HEK293 (cell line): ENCODE measurements around the gene SFTPD.

Source experiments
- CTCF ChIA-PET: fragments of 350-600 bp; formaldehyde crosslinking; extraction: SDS; loops from one replicate; lab custom pipeline; 2021; ENCODE audit warnings: antibody characterized with exemption; lab: Yijun Ruan, JAX
- POLR2A ChIA-PET: fragments of 300-600 bp; formaldehyde crosslinking; extraction: SDS; loops from one replicate; lab custom pipeline; 2020; ENCODE audit warnings: antibody characterized with exemption, inconsistent platforms; lab: Yijun Ruan, JAX
- H3K27ac ChIP-seq: fragments of 200-500 bp; sonication (Bioruptor generic); 2 replicates; pipeline ENCODE4 v1.5.1; 2014; ENCODE audit warnings: low read depth, low read length, control low read depth, inconsistent platforms; ENCODE audit errors: extremely low read depth
- H3K36me3 ChIP-seq, 2 experiments: fragments of 200-500 bp in 1 of 2; sonication (Bioruptor generic) in 1 of 2; 1 replicate in 1 of 2; 2 replicates in 1 of 2; pipeline ENCODE4 v1.5.1; 2014 to 2017; ENCODE audit warnings: inconsistent platforms in 2 of 2, low read length in 2 of 2; ENCODE audit not compliant: control insufficient read depth in 2 of 2, insufficient read depth in 1 of 2
- H3K4me1 ChIP-seq: fragments of 200-500 bp; sonication (Bioruptor generic); 2 replicates; pipeline ENCODE4 v1.5.1; 2014; ENCODE audit warnings: mild to moderate bottlenecking, low read length, inconsistent platforms; ENCODE audit not compliant: control insufficient read depth, insufficient read depth
- H3K4me3 ChIP-seq: 2 replicates; pipeline ENCODE4 v1.5.1; 2011; ENCODE audit warnings: low read depth, mild to moderate bottlenecking, control low read depth, low read length, moderate library complexity
- H3K9me3 ChIP-seq: fragments of 200-500 bp; sonication (Bioruptor generic); 2 replicates; pipeline ENCODE4 v1.5.1; 2014; ENCODE audit warnings: low read depth, low read length, inconsistent platforms; ENCODE audit not compliant: control insufficient read depth, insufficient read depth
- HOXA7 ChIP-seq: sonication (generic); formaldehyde crosslinking; IDR thresholded peaks from 2 replicates; pipeline ENCODE4 v1.8.1; 2022; ENCODE audit warnings: missing genetic modification reagents, borderline replicate concordance
- KLF10 ChIP-seq: fragments of 450-650 bp; IDR thresholded peaks from 2 replicates; pipeline ENCODE4 v1.5.1; 2018; ENCODE audit warnings: missing biosample characterization, mild to moderate bottlenecking, missing genetic modification characterization
- KLF7 ChIP-seq: fragments of 450-650 bp; formaldehyde crosslinking; IDR thresholded peaks from 2 replicates; pipeline ENCODE4 v1.5.1; 2016; ENCODE audit warnings: missing biosample characterization, missing genetic modification characterization, borderline replicate concordance
- PRDM1 ChIP-seq: fragments of 450-650 bp; formaldehyde crosslinking; IDR thresholded peaks from 2 replicates; pipeline ENCODE4; 2016; ENCODE audit warnings: missing biosample characterization, missing genetic modification characterization
- SCRT2 ChIP-seq: fragments of 450-650 bp; formaldehyde crosslinking; IDR thresholded peaks from 2 replicates; pipeline ENCODE4 v1.5.1; 2016; ENCODE audit warnings: missing biosample characterization, missing genetic modification characterization
- YY1 ChIP-seq: fragments of 450-650 bp; formaldehyde crosslinking; IDR thresholded peaks from 2 replicates; pipeline ENCODE4 v1.5.1; 2018; ENCODE audit warnings: missing biosample characterization, missing genetic modification characterization
- ZBTB1 ChIP-seq: fragments of 450-650 bp; formaldehyde crosslinking; IDR thresholded peaks from 2 replicates; pipeline ENCODE4 v1.5.1; 2016; ENCODE audit warnings: missing biosample characterization, missing genetic modification characterization
- ZNF114 ChIP-seq: fragments of 450-650 bp; formaldehyde crosslinking; IDR thresholded peaks from 2 replicates; pipeline ENCODE4 v1.5.0; 2017; ENCODE audit warnings: missing biosample characterization, missing genetic modification characterization
- ZNF121 ChIP-seq: fragments of 450-650 bp; formaldehyde crosslinking; IDR thresholded peaks from 2 replicates; pipeline ENCODE4 v1.5.1; 2016; ENCODE audit warnings: missing biosample characterization, missing genetic modification characterization
- ZNF138 ChIP-seq: fragments of 450-650 bp; formaldehyde crosslinking; IDR thresholded peaks from 2 replicates; pipeline ENCODE4 v1.5.1; 2016; ENCODE audit warnings: missing biosample characterization, missing genetic modification characterization, borderline replicate concordance
- ZNF24 ChIP-seq: fragments of 450-650 bp; formaldehyde crosslinking; IDR thresholded peaks from 2 replicates; pipeline ENCODE4 v1.5.1; 2016; ENCODE audit warnings: missing biosample characterization, missing genetic modification characterization
- ZNF311 ChIP-seq: fragments of 450-650 bp; formaldehyde crosslinking; IDR thresholded peaks from 2 replicates; pipeline ENCODE4 v1.5.1; 2017; ENCODE audit warnings: missing biosample characterization, missing genetic modification characterization, borderline replicate concordance
- ZNF513 ChIP-seq: fragments of 450-650 bp; IDR thresholded peaks from 2 replicates; pipeline ENCODE4 v1.5.1; 2018; ENCODE audit warnings: missing biosample characterization, missing genetic modification characterization
- ZNF530 ChIP-seq: fragments of 450-650 bp; formaldehyde crosslinking; IDR thresholded peaks from 2 replicates; pipeline ENCODE4 v1.5.1; 2016; ENCODE audit warnings: low read depth, missing biosample characterization, missing genetic modification characterization
- ZNF544 ChIP-seq: fragments of 450-650 bp; formaldehyde crosslinking; IDR thresholded peaks from 2 replicates; pipeline ENCODE4 v1.5.0; 2017; ENCODE audit warnings: missing biosample characterization, missing genetic modification characterization
- ZNF626 ChIP-seq: fragments of 450-650 bp; sonication (Bioruptor Pico); formaldehyde crosslinking; IDR thresholded peaks from 2 replicates; pipeline ENCODE4 v1.5.1; 2018; ENCODE audit warnings: missing biosample characterization, missing genetic modification characterization, inconsistent platforms
- ZNF704 ChIP-seq: fragments of 450-650 bp; formaldehyde crosslinking; IDR thresholded peaks from 2 replicates; pipeline ENCODE4 v1.5.1; 2016; ENCODE audit warnings: missing biosample characterization, missing genetic modification characterization
- ZNF768 ChIP-seq: fragments of 450-650 bp; formaldehyde crosslinking; IDR thresholded peaks from 2 replicates; pipeline ENCODE4 v1.5.1; 2018; ENCODE audit warnings: missing biosample characterization, mild to moderate bottlenecking, missing genetic modification characterization
- ZNF776 ChIP-seq: fragments of 450-650 bp; formaldehyde crosslinking; IDR thresholded peaks from 2 replicates; pipeline ENCODE4 v1.5.0; 2017; ENCODE audit warnings: missing biosample characterization, missing genetic modification characterization, borderline replicate concordance
- ZNF791 ChIP-seq: fragments of 450-650 bp; formaldehyde crosslinking; IDR thresholded peaks from 2 replicates; pipeline ENCODE4 v1.5.1; 2016; ENCODE audit warnings: missing biosample characterization, missing genetic modification characterization
- ZNF837 ChIP-seq: fragments of 450-650 bp; formaldehyde crosslinking; IDR thresholded peaks from 2 replicates; pipeline ENCODE4 v1.5.1; 2016; ENCODE audit warnings: missing biosample characterization, missing genetic modification characterization
- TF ChIP-seq, protein P1 (sequence below): fragments of 450-650 bp; formaldehyde crosslinking; IDR thresholded peaks from 2 replicates; pipeline ENCODE4 v1.5.1; 2016; ENCODE audit warnings: missing biosample characterization, missing genetic modification characterization
- TF ChIP-seq, protein P2 (sequence below): fragments of 450-650 bp; formaldehyde crosslinking; IDR thresholded peaks from 2 replicates; pipeline ENCODE4 v1.5.1; 2016; ENCODE audit warnings: missing biosample characterization, missing genetic modification characterization

SFTPD gene

GRCh38 chr10:79943871-79944270 lies 5.0 kb downstream of the SFTPD start:
- POLR2A ChIA-PET, result no interaction called here

GRCh38 chr10:79942261-79943185 lies 6.4 kb downstream of the SFTPD start:
- H3K4me1 ChIP-seq, result no peaks in the 10 kb centered on the region
- H3K9me3 ChIP-seq, result no peaks in the 10 kb centered on the region
- no peaks in the 10 kb centered on the region for H3K36me3 ChIP-seq
- POLR2A ChIA-PET, result no interaction called here
- H3K27ac ChIP-seq, result no peak overlapping the region
- TF ChIP-seq ZBTB1 (tag by site-specific recombination) (no peak), ZNF791 (no peak), ZNF138 (tag by site-specific recombination) (no peak), HOXA7 (no peak)
- TF ChIP-seq, all 188 proteins: peak for 0
- H3K4me3 ChIP-seq, result no peak overlapping the region
- CTCF ChIA-PET, result interaction anchor here (0.9 kb wide), 1 partner anchor 342 kb away, joined by 5 read pairs; no protein-coding TSS in a partner anchor

More at GRCh38 chr10:79943871-79944270, 5.0 kb downstream of the SFTPD start:
- no peak overlapping the region for H3K4me3 ChIP-seq
- no peaks in the 10 kb centered on the region for H3K9me3 ChIP-seq
- TF ChIP-seq KLF10 (tag by site-specific recombination) (no peak), ZNF114 (tag by site-specific recombination) (no peak), ZNF138 (tag by site-specific recombination) (no peak), ZNF530 (tag by site-specific recombination) (no peak), ZNF311 (no peak), ZNF704 (tag by site-specific recombination) (no peak), SCRT2 (tag by site-specific recombination) (no peak), KLF7 (no peak)
- no peak overlapping the region for H3K27ac ChIP-seq
- H3K4me1 ChIP-seq, result no peaks in the 10 kb centered on the region
- CTCF ChIA-PET, result no interaction called here
- no peaks in the 10 kb centered on the region for H3K36me3 ChIP-seq

DNA sequence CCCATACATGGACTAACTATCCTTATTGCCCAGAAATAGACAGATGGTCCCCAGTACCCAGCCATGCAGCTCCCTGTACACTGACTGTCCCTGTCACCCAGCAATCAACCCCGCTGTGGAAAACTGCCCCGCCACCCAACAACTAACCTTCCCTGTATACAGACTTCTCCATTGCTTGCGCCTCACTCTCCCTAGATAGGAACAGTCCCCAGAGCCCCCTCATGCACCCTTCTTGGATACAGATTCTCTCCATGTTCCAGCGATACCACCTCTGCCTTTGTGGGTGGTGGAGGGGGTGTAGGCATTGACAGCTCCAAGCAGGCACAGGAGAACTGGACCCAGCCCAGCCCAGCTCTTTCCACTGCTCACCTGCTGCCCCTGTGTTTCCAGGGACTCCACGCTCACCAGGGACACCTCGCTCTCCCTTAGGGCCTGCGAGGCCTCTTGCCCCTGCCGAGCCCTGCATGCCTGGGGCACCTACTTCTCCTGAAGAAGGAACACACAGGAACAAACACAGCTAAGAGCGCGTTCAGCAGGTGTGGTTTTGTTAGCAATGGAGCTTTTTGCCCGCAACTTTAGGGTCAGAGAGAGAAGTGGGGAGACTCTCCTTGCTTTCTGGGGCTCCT lies 7.2 kb downstream of the SFTPD start:
- ChIA-PET POLR2A (no interaction called here), CTCF (interaction anchor here (0.6 to 2.0 kb wide), 2 partner anchors 102 to 105 kb away, joined by 3 to 7 read pairs; no protein-coding TSS in a partner anchor)
- Histone ChIP-seq H3K27ac (no peak overlapping the region), H3K4me3 (no peak overlapping the region), H3K9me3 (no peaks in the 10 kb centered on the region), H3K4me1 (no peaks in the 10 kb centered on the region), H3K36me3 (no peaks in the 10 kb centered on the region)
- TF ChIP-seq ZNF513 (tag by site-specific recombination) (no peak), ZNF768 (tag by site-specific recombination) (no peak), YY1 (tag by site-specific recombination) (no peak), ZNF24 (tag by site-specific recombination) (no peak), ZNF121 (tag by site-specific recombination) (no peak), PRDM1 (tag by site-specific recombination) (no peak), ZNF776 (tag by site-specific recombination) (no peak), ZNF544 (tag by site-specific recombination) (no peak), ZNF837 (no peak), ZNF626 (tag by site-specific recombination) (no peak)
- TF ChIP-seq, protein P1, sequence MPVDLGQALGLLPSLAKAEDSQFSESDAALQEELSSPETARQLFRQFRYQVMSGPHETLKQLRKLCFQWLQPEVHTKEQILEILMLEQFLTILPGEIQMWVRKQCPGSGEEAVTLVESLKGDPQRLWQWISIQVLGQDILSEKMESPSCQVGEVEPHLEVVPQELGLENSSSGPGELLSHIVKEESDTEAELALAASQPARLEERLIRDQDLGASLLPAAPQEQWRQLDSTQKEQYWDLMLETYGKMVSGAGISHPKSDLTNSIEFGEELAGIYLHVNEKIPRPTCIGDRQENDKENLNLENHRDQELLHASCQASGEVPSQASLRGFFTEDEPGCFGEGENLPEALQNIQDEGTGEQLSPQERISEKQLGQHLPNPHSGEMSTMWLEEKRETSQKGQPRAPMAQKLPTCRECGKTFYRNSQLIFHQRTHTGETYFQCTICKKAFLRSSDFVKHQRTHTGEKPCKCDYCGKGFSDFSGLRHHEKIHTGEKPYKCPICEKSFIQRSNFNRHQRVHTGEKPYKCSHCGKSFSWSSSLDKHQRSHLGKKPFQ (tag by site-specific recombination), result no peak
- TF ChIP-seq, protein P2, sequence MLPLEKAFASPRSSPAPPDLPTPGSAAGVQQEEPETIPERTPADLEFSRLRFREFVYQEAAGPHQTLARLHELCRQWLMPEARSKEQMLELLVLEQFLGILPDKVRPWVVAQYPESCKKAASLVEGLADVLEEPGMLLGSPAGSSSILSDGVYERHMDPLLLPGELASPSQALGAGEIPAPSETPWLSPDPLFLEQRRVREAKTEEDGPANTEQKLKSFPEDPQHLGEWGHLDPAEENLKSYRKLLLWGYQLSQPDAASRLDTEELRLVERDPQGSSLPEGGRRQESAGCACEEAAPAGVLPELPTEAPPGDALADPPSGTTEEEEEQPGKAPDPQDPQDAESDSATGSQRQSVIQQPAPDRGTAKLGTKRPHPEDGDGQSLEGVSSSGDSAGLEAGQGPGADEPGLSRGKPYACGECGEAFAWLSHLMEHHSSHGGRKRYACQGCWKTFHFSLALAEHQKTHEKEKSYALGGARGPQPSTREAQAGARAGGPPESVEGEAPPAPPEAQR (tag by site-specific recombination), result no peak
